PC-3 (cell line): ENCODE data around the gene ZNF628.

Experiments used
- EZH2 ChIP-seq: fragments of 300-600 bp; sonication (generic); IDR thresholded peaks from one replicate; pipeline ENCODE4 v1.6.1; 2017; ENCODE audit warnings: antibody characterized with exemption, mild to moderate bottlenecking, low read length; ENCODE audit not compliant: unreplicated experiment
- EZH2phosphoT487 ChIP-seq: fragments of 300-600 bp; sonication (generic); IDR thresholded peaks from 2 replicates; pipeline ENCODE4 v1.6.1; 2018; ENCODE audit warnings: mild to moderate bottlenecking, antibody characterized with exemption, low read length, borderline replicate concordance
- TF ChIP-seq, protein P1 (sequence below): fragments of 300-600 bp; sonication (generic); conservative IDR thresholded peaks from 2 replicates; pipeline ENCODE4 v1.5.1; 2017; ENCODE audit warnings: antibody characterized with exemption, low read depth, mild to moderate bottlenecking, low read length

DNA sequence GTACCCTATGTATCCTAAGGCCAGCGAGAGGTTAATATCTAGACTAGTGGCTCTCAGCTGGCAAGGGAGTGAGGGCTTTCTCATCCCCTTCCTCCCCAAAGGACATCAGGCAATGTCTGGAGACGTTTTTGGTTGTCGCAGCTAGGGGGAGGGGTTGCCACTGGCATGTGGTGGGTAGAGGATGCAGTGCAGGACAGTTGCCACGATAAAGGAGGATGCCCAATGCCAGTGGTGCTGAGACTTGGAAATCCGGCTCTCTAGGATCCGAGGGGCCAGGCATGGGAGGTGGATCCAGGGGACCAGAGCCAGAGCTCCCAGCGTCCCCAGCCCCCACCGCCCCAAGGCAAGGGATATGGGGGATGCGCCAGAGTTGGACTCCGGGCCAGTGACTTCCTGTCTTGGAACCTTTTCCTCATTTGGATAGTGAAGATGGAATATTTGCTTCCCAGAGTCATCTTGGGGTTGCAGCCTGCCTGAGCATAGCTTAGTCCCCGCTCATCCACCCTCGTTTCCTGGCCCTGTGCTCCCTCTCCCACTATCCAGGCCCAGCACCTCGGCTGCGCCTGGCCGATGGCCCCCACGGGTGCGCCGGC, 16.7 kb downstream of the ZNF628 start:
- TF ChIP-seq, protein P1, sequence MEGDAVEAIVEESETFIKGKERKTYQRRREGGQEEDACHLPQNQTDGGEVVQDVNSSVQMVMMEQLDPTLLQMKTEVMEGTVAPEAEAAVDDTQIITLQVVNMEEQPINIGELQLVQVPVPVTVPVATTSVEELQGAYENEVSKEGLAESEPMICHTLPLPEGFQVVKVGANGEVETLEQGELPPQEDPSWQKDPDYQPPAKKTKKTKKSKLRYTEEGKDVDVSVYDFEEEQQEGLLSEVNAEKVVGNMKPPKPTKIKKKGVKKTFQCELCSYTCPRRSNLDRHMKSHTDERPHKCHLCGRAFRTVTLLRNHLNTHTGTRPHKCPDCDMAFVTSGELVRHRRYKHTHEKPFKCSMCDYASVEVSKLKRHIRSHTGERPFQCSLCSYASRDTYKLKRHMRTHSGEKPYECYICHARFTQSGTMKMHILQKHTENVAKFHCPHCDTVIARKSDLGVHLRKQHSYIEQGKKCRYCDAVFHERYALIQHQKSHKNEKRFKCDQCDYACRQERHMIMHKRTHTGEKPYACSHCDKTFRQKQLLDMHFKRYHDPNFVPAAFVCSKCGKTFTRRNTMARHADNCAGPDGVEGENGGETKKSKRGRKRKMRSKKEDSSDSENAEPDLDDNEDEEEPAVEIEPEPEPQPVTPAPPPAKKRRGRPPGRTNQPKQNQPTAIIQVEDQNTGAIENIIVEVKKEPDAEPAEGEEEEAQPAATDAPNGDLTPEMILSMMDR = no peak
- TF ChIP-seq EZH2 (no peak), EZH2phosphoT487 (no peak)
